A673 (cell line): ENCODE results near the gene FERD3L.

Source experiments
- EZH2 ChIP-seq: fragments of 200-600 bp; sonication (generic); IDR thresholded peaks from 2 replicates; pipeline ENCODE4 v1.6.1; 2017; ENCODE audit warnings: borderline replicate concordance, low read depth, mild to moderate bottlenecking, mixed read lengths, antibody characterized with exemption, low read length; ENCODE audit not compliant: poor library complexity, severe bottlenecking
- TF ChIP-seq, protein P1 (sequence below): fragments of 300-800, 200-600 bp; sonication (generic); conservative IDR thresholded peaks from 2 replicates; pipeline ENCODE4 v1.5.1; 2017; ENCODE audit warnings: low read depth, mild to moderate bottlenecking, antibody characterized with exemption, low read length, moderate library complexity, mixed read lengths

DNA sequence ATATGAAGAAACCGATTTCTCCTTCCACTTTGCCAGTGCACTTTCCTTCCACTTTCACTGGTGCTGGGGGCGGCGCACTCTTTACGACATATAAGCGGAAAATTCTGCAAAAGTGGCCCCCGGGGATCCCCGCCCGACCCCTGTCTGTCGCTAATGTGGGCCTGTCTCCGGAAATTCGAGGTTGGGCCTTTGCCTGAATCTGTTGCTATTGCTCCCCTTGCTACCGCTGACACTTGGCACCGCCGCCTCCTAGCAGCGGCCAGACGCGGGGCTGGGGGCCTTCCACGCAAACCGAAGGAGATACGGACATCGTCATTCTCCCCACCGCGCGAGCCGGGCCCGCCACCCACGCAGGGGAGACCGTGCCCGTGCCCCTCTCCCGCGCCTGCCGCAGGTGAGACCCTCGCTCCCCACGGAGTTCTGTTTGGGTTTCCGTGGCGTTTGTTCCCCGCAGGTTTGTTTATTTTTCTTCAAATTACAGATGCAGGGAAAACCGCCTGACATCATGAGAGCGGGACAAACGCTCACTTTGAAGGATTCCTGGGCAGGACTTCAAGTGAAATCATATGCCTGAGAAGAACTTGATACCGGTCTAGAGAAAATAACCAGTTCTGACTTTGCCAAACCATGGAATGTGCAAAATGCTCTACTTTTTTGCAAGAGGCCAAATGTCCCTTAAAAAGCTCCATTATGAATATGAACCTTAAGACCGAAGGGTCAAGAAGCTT is 32.8 kb downstream of the FERD3L start:
- TF ChIP-seq, protein P1, sequence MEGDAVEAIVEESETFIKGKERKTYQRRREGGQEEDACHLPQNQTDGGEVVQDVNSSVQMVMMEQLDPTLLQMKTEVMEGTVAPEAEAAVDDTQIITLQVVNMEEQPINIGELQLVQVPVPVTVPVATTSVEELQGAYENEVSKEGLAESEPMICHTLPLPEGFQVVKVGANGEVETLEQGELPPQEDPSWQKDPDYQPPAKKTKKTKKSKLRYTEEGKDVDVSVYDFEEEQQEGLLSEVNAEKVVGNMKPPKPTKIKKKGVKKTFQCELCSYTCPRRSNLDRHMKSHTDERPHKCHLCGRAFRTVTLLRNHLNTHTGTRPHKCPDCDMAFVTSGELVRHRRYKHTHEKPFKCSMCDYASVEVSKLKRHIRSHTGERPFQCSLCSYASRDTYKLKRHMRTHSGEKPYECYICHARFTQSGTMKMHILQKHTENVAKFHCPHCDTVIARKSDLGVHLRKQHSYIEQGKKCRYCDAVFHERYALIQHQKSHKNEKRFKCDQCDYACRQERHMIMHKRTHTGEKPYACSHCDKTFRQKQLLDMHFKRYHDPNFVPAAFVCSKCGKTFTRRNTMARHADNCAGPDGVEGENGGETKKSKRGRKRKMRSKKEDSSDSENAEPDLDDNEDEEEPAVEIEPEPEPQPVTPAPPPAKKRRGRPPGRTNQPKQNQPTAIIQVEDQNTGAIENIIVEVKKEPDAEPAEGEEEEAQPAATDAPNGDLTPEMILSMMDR = no peak
- no peak for TF ChIP-seq EZH2
